Embryonic facial prominence (tissue), 1 donor: Measurements from ENCODE around the gene GRAP.
"Not testable (repeated sequence)": the region's sequence is repeated elsewhere in the genome, so short reads cannot be mapped to it uniquely, and the experiment has no call there.

Source experiments
- DNase-seq: peaks from one replicate; pipeline ENCODE4 v3.0.0-alpha.2; 2016; ENCODE audit errors: extremely low spot score

Gene GRAP

GRCh38 chr17:19042369-19042768 lies 4.4 kb downstream of the GRAP start:
- DNase-seq, result not testable (repeated sequence)

GRCh38 chr17:19041871-19042270 lies 4.9 kb downstream of the GRAP start:
- DNase-seq, result not testable (repeated sequence)

GRCh38 chr17:19040350-19040749 lies 6.4 kb downstream of the GRAP start:
- DNase-seq, result not testable (repeated sequence)

GRCh38 chr17:19038730-19039129 lies 8.0 kb downstream of the GRAP start:
- not testable (repeated sequence) for DNase-seq

- DNase-seq, result not testable (repeated sequence)
These were observed 8.8 kb downstream of the GRAP start for GRCh38 chr17:19038007-19038406.

- DNase-seq, result not testable (repeated sequence)
These were observed 9.2 kb downstream of the GRAP start for GRCh38 chr17:19037547-19037946.

GRCh38 chr17:19036186-19036585 lies 10.6 kb downstream of the GRAP start:
- not testable (repeated sequence) for DNase-seq

GRCh38 chr17:19032377-19032988 lies 14.3 kb downstream of the GRAP start:
- DNase-seq, result not testable (repeated sequence)

- DNase-seq, result not testable (repeated sequence)
These were observed 15.0 kb downstream of the GRAP start for GRCh38 chr17:19031729-19032128.

- DNase-seq, result not testable (repeated sequence)
These were observed 15.8 kb downstream of the GRAP start for GRCh38 chr17:19030771-19031449.

GRCh38 chr17:19029740-19030139 lies 17.0 kb downstream of the GRAP start:
- not testable (repeated sequence) for DNase-seq

GRCh38 chr17:19028671-19029070 lies 18.1 kb downstream of the GRAP start:
- not testable (repeated sequence) for DNase-seq

- no peak for DNase-seq
These were observed 22.4 kb downstream of the GRAP start for GRCh38 chr17:19024101-19025078.

- DNase-seq, result no peak
These were observed 23.4 kb downstream of the GRAP start for GRCh38 chr17:19023209-19023999.

GRCh38 chr17:19022747-19023146 lies 24.0 kb downstream of the GRAP start:
- no peak for DNase-seq

GRCh38 chr17:19022128-19022527 lies 24.6 kb downstream of the GRAP start:
- no peak for DNase-seq

GRCh38 chr17:19021622-19022083 lies 25.1 kb downstream of the GRAP start:
- DNase-seq, result no peak

- DNase-seq, result not testable (repeated sequence)
These were observed 25.6 kb downstream of the GRAP start for GRCh38 chr17:19021011-19021621.

GRCh38 chr17:19020016-19020415 lies 26.7 kb downstream of the GRAP start:
- DNase-seq, result no peak

GRCh38 chr17:19019041-19019941 lies 27.5 kb downstream of the GRAP start:
- DNase-seq, result no peak
